Progenitor cell of endocrine pancreas (in vitro differentiated cells): ENCODE data around the gene HAND2. TPM values are rescaled to one million over a fixed set of nuclear protein-coding genes. Genes with fewer than 3 reads are reported as not detected.

Experiments used
- DNase-seq: peaks from one replicate; pipeline ENCODE4 v3.0.0; 2021; ENCODE audit warnings: low spot score; ENCODE audit not compliant: unreplicated experiment
- H3K27ac Mint-ChIP-seq: 2 replicates; pipeline ENCODE4 v1.8.0; 2021; ENCODE audit warnings: mild to moderate bottlenecking, moderate library complexity, mixed read lengths
- H3K27me3 Mint-ChIP-seq: 2 replicates; pipeline ENCODE4 v1.8.0; 2021; ENCODE audit warnings: mixed read lengths
- H3K36me3 Mint-ChIP-seq: 2 replicates; pipeline ENCODE4 v1.8.0; 2022; ENCODE audit warnings: mixed read lengths; ENCODE audit not compliant: insufficient read depth
- H3K4me1 Mint-ChIP-seq: 2 replicates; pipeline ENCODE4 v1.8.0; 2021; ENCODE audit warnings: low read depth, mixed read lengths
- H3K4me3 Mint-ChIP-seq: 2 replicates; pipeline ENCODE4 v1.8.0; 2021; ENCODE audit warnings: low read depth, mild to moderate bottlenecking, moderate library complexity, mixed read lengths
- H3K9me3 Mint-ChIP-seq: 2 replicates; pipeline ENCODE4 v1.8.0; 2021; ENCODE audit warnings: low read depth, mixed read lengths
- CTCF ChIP-seq: fragments of 200-600 bp; sonication (generic); IDR thresholded peaks from one replicate; pipeline ENCODE4 v1.5.0; 2021; ENCODE audit warnings: antibody characterized with exemption, mild to moderate bottlenecking; ENCODE audit not compliant: unreplicated experiment
- total RNA-seq: library from RNA; stranded (reverse); gene quantifications from 2 replicates; pipeline ENCODE4 v1.2.1, GENCODE V29; 2021

Gene HAND2
- total RNA-seq, 1 donor from 2014 or later = 2.5 TPM

- H3K27me3 Mint-ChIP-seq = peaks cover 96% of the 10 kb centered on the region
- H3K4me1 Mint-ChIP-seq = peaks cover 4% of the 10 kb centered on the region
- no peak for DNase-seq
- H3K36me3 Mint-ChIP-seq = no peaks in the 10 kb centered on the region
- H3K27ac Mint-ChIP-seq = no peak overlapping the region
- TF ChIP-seq CTCF = no peak
- no peak overlapping the region for H3K4me3 Mint-ChIP-seq
- H3K9me3 Mint-ChIP-seq = no peaks in the 10 kb centered on the region
Measured at GRCh38 chr4:173537613-173538147, 7.7 kb upstream of the HAND2 start.

- H3K4me1 Mint-ChIP-seq = peaks cover 4% of the 10 kb centered on the region
- no peak overlapping the region for H3K4me3 Mint-ChIP-seq
- DNase-seq = no peak
- H3K27me3 Mint-ChIP-seq = peaks cover 99% of the 10 kb centered on the region
- H3K36me3 Mint-ChIP-seq = no peaks in the 10 kb centered on the region
- TF ChIP-seq CTCF = peak; percentile 56
- H3K9me3 Mint-ChIP-seq = no peaks in the 10 kb centered on the region
- H3K27ac Mint-ChIP-seq = no peak overlapping the region
Measured at GRCh38 chr4:173536808-173537429, 6.9 kb upstream of the HAND2 start.

- H3K27me3 Mint-ChIP-seq = peaks cover 99% of the 10 kb centered on the region
- H3K4me1 Mint-ChIP-seq = peaks cover 4% of the 10 kb centered on the region
- H3K9me3 Mint-ChIP-seq = no peaks in the 10 kb centered on the region
- no peak for TF ChIP-seq CTCF
- H3K36me3 Mint-ChIP-seq = no peaks in the 10 kb centered on the region
- H3K27ac Mint-ChIP-seq = no peak overlapping the region
- H3K4me3 Mint-ChIP-seq = no peak overlapping the region
- DNase-seq = no peak
Measured at GRCh38 chr4:173535957-173536356, 5.9 kb upstream of the HAND2 start.

DNA sequence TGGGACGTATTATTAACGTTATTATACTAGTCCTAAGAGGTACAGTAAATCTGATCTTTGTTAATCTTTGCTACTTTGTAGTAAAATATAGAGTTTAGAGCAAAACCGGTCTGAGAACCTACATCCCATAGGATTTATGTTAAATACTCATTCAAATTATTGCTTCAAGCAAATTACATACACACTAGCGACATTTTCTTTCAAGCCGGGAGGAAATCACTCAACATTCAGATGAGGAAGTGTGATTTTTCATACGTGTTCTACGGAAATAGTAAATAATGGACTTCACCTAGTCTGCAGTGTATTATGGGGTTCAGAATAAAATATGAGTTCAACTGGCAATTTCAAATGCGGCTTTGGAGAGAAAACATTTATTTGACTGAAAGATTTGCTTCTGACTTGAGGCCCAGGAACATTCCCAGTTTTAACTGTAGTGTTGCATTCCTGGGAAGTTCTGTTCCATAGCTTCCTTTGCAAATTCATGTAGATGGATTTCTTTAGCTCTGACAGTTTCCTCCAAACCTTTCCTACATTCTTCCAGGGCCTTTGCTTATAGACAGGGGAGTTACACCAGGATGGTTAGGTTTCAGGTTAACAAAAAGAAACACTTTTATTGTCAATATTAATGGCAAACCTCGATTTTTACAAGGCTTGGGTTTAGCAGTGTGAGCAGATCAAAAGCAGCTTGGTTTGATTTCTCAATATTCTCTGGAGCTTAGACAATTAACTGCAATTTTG, 5.3 kb upstream of the HAND2 start:
- Mint-ChIP-seq H3K36me3 (no peaks in the 10 kb centered on the region), H3K9me3 (no peaks in the 10 kb centered on the region), H3K4me1 (peaks cover 4% of the 10 kb centered on the region), H3K4me3 (no peak overlapping the region), H3K27ac (no peak overlapping the region), H3K27me3 (peaks cover 99% of the 10 kb centered on the region)
- DNase-seq = no peak
- no peak for TF ChIP-seq CTCF

- Mint-ChIP-seq H3K4me3 (no peak overlapping the region), H3K4me1 (peaks cover 7% of the 10 kb centered on the region), H3K36me3 (no peaks in the 10 kb centered on the region), H3K27ac (no peak overlapping the region), H3K27me3 (peaks cover 98% of the 10 kb centered on the region), H3K9me3 (no peaks in the 10 kb centered on the region)
- DNase-seq = no peak
- no peak for TF ChIP-seq CTCF
Measured at GRCh38 chr4:173534434-173534833, 4.4 kb upstream of the HAND2 start.
